IPS DF 6.9 (cell line): ENCODE data around the gene NDUFB8.

ENCODE experiments used
- DNase-seq: peaks from one replicate; pipeline ENCODE4 v3.0.0-alpha.2; 2013; ENCODE audit warnings: low read depth, low spot score
- H3K27ac ChIP-seq: one replicate; pipeline ENCODE4 v1.5.1; 2013; ENCODE audit warnings: low read length, control low read depth
- H3K27me3 ChIP-seq: 2 replicates; pipeline ENCODE4 v1.6.1; 2013; ENCODE audit warnings: mild to moderate bottlenecking, low read length; ENCODE audit not compliant: control insufficient read depth, insufficient read depth
- H3K36me3 ChIP-seq: 2 replicates; pipeline ENCODE4 v1.6.1; 2013; ENCODE audit warnings: low read length; ENCODE audit not compliant: control insufficient read depth, insufficient read depth
- H3K4me1 ChIP-seq: 2 replicates; pipeline ENCODE4 v1.6.1; 2013; ENCODE audit warnings: low read length; ENCODE audit not compliant: control insufficient read depth, insufficient read depth
- H3K4me3 ChIP-seq: 2 replicates; pipeline ENCODE4 v1.5.1; 2013; ENCODE audit warnings: mild to moderate bottlenecking, low read length
- H3K9me3 ChIP-seq: 2 replicates; pipeline ENCODE4 v1.6.1; 2013; ENCODE audit warnings: low read length, inconsistent platforms; ENCODE audit not compliant: control insufficient read depth, insufficient read depth
- whole genome bisulfite sequencing: extraction: QIAGEN DNeasy Blood & Tissue Kit; methylation state at CpG from one replicate; pipeline ENCODE4 v1.1.7; 2013; ENCODE audit warnings: mixed read lengths, missing lambda C conversion rate; ENCODE audit not compliant: insufficient read length, insufficient coverage; 5-methylcytosine and 5-hydroxymethylcytosine counted together

Gene NDUFB8

GRCh38 chr10:100544950-100545349 is 15.3 kb upstream of the NDUFB8 start:
- no peak overlapping the region for H3K27ac ChIP-seq
- H3K4me1 ChIP-seq, result no peaks in the 10 kb centered on the region
- H3K4me3 ChIP-seq, result no peak overlapping the region
- no peaks in the 10 kb centered on the region for H3K27me3 ChIP-seq
- peaks cover 50% of the 10 kb centered on the region for H3K36me3 ChIP-seq
- no peaks in the 10 kb centered on the region; the same call in 1 of the 2 replicates for H3K9me3 ChIP-seq
- no peak for DNase-seq
- no CpG with 5 or more reads among the region's 5 CpGs for WGBS

- Histone ChIP-seq H3K27ac (no peak overlapping the region), H3K4me1 (no peaks in the 10 kb centered on the region), H3K4me3 (no peak overlapping the region), H3K9me3 (no peaks in the 10 kb centered on the region), H3K27me3 (no peaks in the 10 kb centered on the region), H3K36me3 (peaks cover 17% of the 10 kb centered on the region; the same call in 1 of the 2 replicates)
- DNase-seq, result no peak
- WGBS, result no CpG with 5 or more reads among the region's 4 CpGs
Observed at GRCh38 chr10:100537475-100537874, 7.8 kb upstream of the NDUFB8 start.

- no peak within 1 kb of the TSS for H3K27ac ChIP-seq
- WGBS, result no CpG with 5 or more reads among the region's 35 CpGs
Observed at GRCh38 chr10:100535715-100536353, 6.2 kb upstream of the NDUFB8 start, which contains the start of gene HIF1AN. TSS of gene HIF1AN (plus strand) at chr10:100535943. CDS start at chr10:100535959, 16 bp downstream.

GRCh38 chr10:100535338-100535714 is 5.7 kb upstream of the NDUFB8 start:
- no peak for DNase-seq
- no peaks in the 10 kb centered on the region for H3K27me3 ChIP-seq
- no peak overlapping the region for H3K27ac ChIP-seq
- H3K4me3 ChIP-seq, result no peak overlapping the region; the same call in 1 of the 2 replicates
- no CpG with 5 or more reads among the region's 4 CpGs for WGBS
- H3K9me3 ChIP-seq, result no peaks in the 10 kb centered on the region
- peaks cover 6% of the 10 kb centered on the region; the same call in 1 of the 2 replicates for H3K36me3 ChIP-seq
- no peaks in the 10 kb centered on the region for H3K4me1 ChIP-seq

More at GRCh38 chr10:100535715-100536353, 6.2 kb upstream of the NDUFB8 start, which contains the start of gene HIF1AN:
- no peaks in the 10 kb centered on the region for H3K27me3 ChIP-seq
- H3K36me3 ChIP-seq, result peaks cover 10% of the 10 kb centered on the region; the same call in 1 of the 2 replicates
- H3K4me1 ChIP-seq, result no peaks in the 10 kb centered on the region
- H3K9me3 ChIP-seq, result no peaks in the 10 kb centered on the region
- peak within 1 kb of the TSS; percentile 70; the same call in 1 of the 2 replicates for H3K4me3 ChIP-seq
- peak; percentile 91 for DNase-seq

- Histone ChIP-seq H3K9me3 (no peaks in the 10 kb centered on the region), H3K27ac (no peak overlapping the region), H3K36me3 (peaks cover 6% of the 10 kb centered on the region; the same call in 1 of the 2 replicates), H3K4me3 (no peak overlapping the region), H3K4me1 (no peaks in the 10 kb centered on the region), H3K27me3 (no peaks in the 10 kb centered on the region)
- WGBS, result no CpG with 5 or more reads among the region's 2 CpGs
- no peak for DNase-seq
Observed at GRCh38 chr10:100534726-100535125, 5.1 kb upstream of the NDUFB8 start.

- no peaks in the 10 kb centered on the region for H3K9me3 ChIP-seq
- peaks cover 2% of the 10 kb centered on the region; the same call in 1 of the 2 replicates for H3K36me3 ChIP-seq
- no peaks in the 10 kb centered on the region for H3K4me1 ChIP-seq
- no peak overlapping the region for H3K27ac ChIP-seq
- no peak overlapping the region for H3K4me3 ChIP-seq
- H3K27me3 ChIP-seq, result no peaks in the 10 kb centered on the region
- no peak for DNase-seq
Observed at GRCh38 chr10:100531761-100532160, 2.1 kb upstream of the NDUFB8 start.

- H3K27me3 ChIP-seq, result no peaks in the 10 kb centered on the region
- no peak for DNase-seq
- no peaks in the 10 kb centered on the region for H3K9me3 ChIP-seq
- peak overlapping the region; percentile 89; the same call in 1 of the 2 replicates for H3K4me3 ChIP-seq
- no CpG with 5 or more reads among the region's 18 CpGs for WGBS
- no peak overlapping the region for H3K27ac ChIP-seq
- H3K4me1 ChIP-seq, result no peaks in the 10 kb centered on the region
- H3K36me3 ChIP-seq, result peaks cover 18% of the 10 kb centered on the region
Observed at GRCh38 chr10:100528921-100529474, 673 bp downstream of the NDUFB8 start.

GRCh38 chr10:100528123-100528886 is 1.4 kb downstream of the NDUFB8 start:
- peaks cover 18% of the 10 kb centered on the region for H3K36me3 ChIP-seq
- no peak for DNase-seq
- no peaks in the 10 kb centered on the region for H3K4me1 ChIP-seq
- no peak overlapping the region for H3K4me3 ChIP-seq
- no peaks in the 10 kb centered on the region for H3K27me3 ChIP-seq
- no peak overlapping the region for H3K27ac ChIP-seq
- no peaks in the 10 kb centered on the region for H3K9me3 ChIP-seq
- WGBS, result 100% methylated on average over 1 of the region's 7 CpGs

- peaks cover 18% of the 10 kb centered on the region for H3K36me3 ChIP-seq
- H3K27me3 ChIP-seq, result peaks cover 2% of the 10 kb centered on the region; the same call in 1 of the 2 replicates
- WGBS, result no CpG with 5 or more reads among the region's 2 CpGs
- no peak for DNase-seq
- no peaks in the 10 kb centered on the region for H3K4me1 ChIP-seq
- H3K27ac ChIP-seq, result no peak overlapping the region
- H3K4me3 ChIP-seq, result no peak overlapping the region
- no peaks in the 10 kb centered on the region for H3K9me3 ChIP-seq
Observed at GRCh38 chr10:100524638-100525037, 5.0 kb downstream of the NDUFB8 start.

GRCh38 chr10:100524206-100524605 is 5.5 kb downstream of the NDUFB8 start:
- H3K4me1 ChIP-seq, result no peaks in the 10 kb centered on the region
- H3K4me3 ChIP-seq, result no peak overlapping the region
- peaks cover 2% of the 10 kb centered on the region; the same call in 1 of the 2 replicates for H3K27me3 ChIP-seq
- DNase-seq, result no peak
- peaks cover 18% of the 10 kb centered on the region for H3K36me3 ChIP-seq
- no CpG with 5 or more reads among the region's 6 CpGs for WGBS
- no peaks in the 10 kb centered on the region for H3K9me3 ChIP-seq
- no peak overlapping the region for H3K27ac ChIP-seq
